HepG2 (cell line): Measurements from ENCODE around the gene LRIG1. TPM values are rescaled to one million over a fixed set of nuclear protein-coding genes. Genes with fewer than 3 reads are reported as not detected.

ENCODE experiments used
- ATAC-seq: fragments of 200-7000 bp; cut with Tn5 transposase; 3 replicates; pipeline ENCODE4 v1.9.1; 2020; ENCODE audit warnings: mild to moderate bottlenecking, moderate library complexity
- BruUV-seq: library from RNA; stranded (reverse); fragments of 400-500 nt; replicated peaks from 2 replicates; lab custom pipeline; 2021; lab: Mats Ljungman, UMichigan
- CTCF ChIA-PET: fragments of 300-600 bp; formaldehyde crosslinking; extraction: SDS; loops from one replicate; lab custom pipeline; 2021; ENCODE audit warnings: low total read pairs, inconsistent platforms, low intra/inter-chr PET ratio; lab: Yijun Ruan, JAX
- POLR2A ChIA-PET: fragments of 350-600 bp; sonication (Branson Sonifier 250); formaldehyde crosslinking; loops from one replicate; lab custom pipeline; 2020; ENCODE audit warnings: antibody characterized with exemption, inconsistent platforms; lab: Yijun Ruan, JAX
- DNase-seq: peaks from one replicate; pipeline ENCODE4 v3.0.0-alpha.2; 2015; ENCODE audit warnings: low spot score
- FAIRE-seq: peaks from 3 replicates; lab custom pipeline; 2011; peaks lifted over from hg19 to GRCh38; lab: Jason Lieb, UNC
- H2AFZ ChIP-seq: one replicate; pipeline ENCODE4 v1.6.1; 2011; ENCODE audit warnings: low read length, inconsistent platforms
- H3K27ac ChIP-seq: fragments of 300-600 bp; 3 replicates; pipeline ENCODE4 v1.8.0; 2011; ENCODE audit warnings: mixed run types, mild to moderate bottlenecking, mixed read lengths, low read length, inconsistent platforms; ENCODE audit not compliant: insufficient read depth; ENCODE audit errors: extremely low read length
- H3K27me3 ChIP-seq, 2 experiments: fragments of 200-600 bp in 1 of 2; 2 replicates in 1 of 2; 3 replicates in 1 of 2; pipeline versions ENCODE4 v1.6.0 to v1.8.0; 2011; ENCODE audit warnings: low read length in 2 of 2, mild to moderate bottlenecking in 2 of 2, moderate library complexity in 2 of 2, inconsistent platforms in 1 of 2; ENCODE audit not compliant: insufficient read depth in 2 of 2, control insufficient read depth in 1 of 2
- H3K36me3 ChIP-seq, 2 experiments: fragments of 200-600 bp in 1 of 2; replicated peaks in 1 of 2; 2 replicates in 1 of 2; 3 replicates in 1 of 2; pipeline versions ENCODE4 v1.5.1 to v1.8.0; 2011; ENCODE audit warnings: low read length in 2 of 2, inconsistent platforms in 1 of 2; ENCODE audit not compliant: insufficient read depth in 2 of 2, control insufficient read depth in 1 of 2
- H3K4me1 ChIP-seq: 2 replicates; pipeline ENCODE4 v1.5.1; 2012; ENCODE audit warnings: low read length, inconsistent platforms; ENCODE audit not compliant: insufficient read depth
- H3K4me2 ChIP-seq: 2 replicates; pipeline ENCODE4 v1.6.0; 2011; ENCODE audit warnings: low read depth, low read length, inconsistent platforms
- H3K4me3 ChIP-seq, 3 experiments: fragments of 200-600 bp in 1 of 3; sonication (generic), shearing (Covaris generic) in 1 of 3; replicated peaks in 1 of 3; 2 replicates each; pipeline ENCODE4 v1.5.1; 2011 to 2016; ENCODE audit warnings: low read length in 3 of 3, inconsistent platforms in 2 of 3, low read depth in 2 of 3, mild to moderate bottlenecking in 2 of 3, control low read depth in 1 of 3, mixed read lengths in 1 of 3; ENCODE audit not compliant: insufficient read depth in 1 of 3
- H3K79me2 ChIP-seq: one replicate; pipeline ENCODE4 v1.6.1; 2011; ENCODE audit warnings: low read length, inconsistent platforms; ENCODE audit not compliant: insufficient read depth
- H3K9ac ChIP-seq: 2 replicates; pipeline ENCODE4 v1.6.0; 2011; ENCODE audit warnings: mild to moderate bottlenecking, low read depth, low read length, inconsistent platforms; ENCODE audit not compliant: insufficient read depth
- H3K9me3 ChIP-seq: 2 replicates; pipeline ENCODE4 v1.5.1; 2012; ENCODE audit warnings: mild to moderate bottlenecking, low read length
- H4K20me1 ChIP-seq: 2 replicates; pipeline ENCODE4 v1.6.0; 2011; ENCODE audit warnings: inconsistent platforms, mild to moderate bottlenecking, low read length, moderate library complexity; ENCODE audit not compliant: insufficient read depth
- CC2D1A ChIP-seq: sonication (generic); formaldehyde crosslinking; IDR thresholded peaks from 2 replicates; pipeline ENCODE4 v1.8.1; 2023; ENCODE audit warnings: mild to moderate bottlenecking, missing genetic modification reagents
- ZBTB33 ChIP-seq: sonication (generic); formaldehyde crosslinking; IDR thresholded peaks from 2 replicates; pipeline ENCODE4 v1.4.0; 2020; ENCODE audit warnings: missing genetic modification reagents
- ZNF770 ChIP-seq: sonication (generic); formaldehyde crosslinking; IDR thresholded peaks from 2 replicates; pipeline ENCODE4 v1.5.0; 2020; ENCODE audit warnings: mild to moderate bottlenecking, missing genetic modification reagents
- WGBS: methylation state at CpG from one replicate; pipeline ENCODE4 v1.1.6; 2017; ENCODE audit warnings: low lambda C conversion rate; 5-methylcytosine and 5-hydroxymethylcytosine counted together
- in situ Hi-C: cut with HindIII; loops from 2 replicates; pipeline ENCODE4 v1.10.0; 2017; ENCODE audit warnings: low pct_unique_long_range_greater_than_20kb; ENCODE audit not compliant: extremely low pct_ligation_motif_present
- intact Hi-C: fragments of 100-400 bp; cut with micrococcal nuclease; formaldehyde crosslinking; loops from one replicate; pipeline ENCODE4 v1.10.0; 2022; ENCODE audit not compliant: unreplicated experiment
- polyA plus RNA-seq, 8 experiments: library from polyadenylated mRNA; depleted of rRNA in 3 of 8; stranded (reverse) in 7 of 8; unstranded in 1 of 8; fragments of >200 nt; fragmentation: Illumina TruSeq in 4 of 8; extraction: Trizol in 4 of 8; gene quantifications; 2 replicates each; pipeline versions ENCODE4 v1.2.1 to v1.2.3, GENCODE V29; 2011 to 2016; ENCODE audit warnings: low read depth in 4 of 8, missing spikeins in 1 of 8, mixed read lengths in 1 of 8; ENCODE audit not compliant: insufficient read depth in 1 of 8
- total RNA-seq, 5 experiments: library from RNA; depleted of rRNA; stranded (reverse); fragments of >200 nt; fragmentation: Illumina TruSeq; extraction: Trizol; gene quantifications; 2 replicates each; pipeline ENCODE4 v1.2.3, GENCODE V29; 2016; ENCODE audit warnings: low read depth in 1 of 5

The LRIG1 gene
- total and polyA plus RNA-seq, 2 of the 13 experiments (the other 11 are each of a cell fraction or from before 2014, with no cell fraction given), result 17.8 to 24.8 TPM

DNA sequence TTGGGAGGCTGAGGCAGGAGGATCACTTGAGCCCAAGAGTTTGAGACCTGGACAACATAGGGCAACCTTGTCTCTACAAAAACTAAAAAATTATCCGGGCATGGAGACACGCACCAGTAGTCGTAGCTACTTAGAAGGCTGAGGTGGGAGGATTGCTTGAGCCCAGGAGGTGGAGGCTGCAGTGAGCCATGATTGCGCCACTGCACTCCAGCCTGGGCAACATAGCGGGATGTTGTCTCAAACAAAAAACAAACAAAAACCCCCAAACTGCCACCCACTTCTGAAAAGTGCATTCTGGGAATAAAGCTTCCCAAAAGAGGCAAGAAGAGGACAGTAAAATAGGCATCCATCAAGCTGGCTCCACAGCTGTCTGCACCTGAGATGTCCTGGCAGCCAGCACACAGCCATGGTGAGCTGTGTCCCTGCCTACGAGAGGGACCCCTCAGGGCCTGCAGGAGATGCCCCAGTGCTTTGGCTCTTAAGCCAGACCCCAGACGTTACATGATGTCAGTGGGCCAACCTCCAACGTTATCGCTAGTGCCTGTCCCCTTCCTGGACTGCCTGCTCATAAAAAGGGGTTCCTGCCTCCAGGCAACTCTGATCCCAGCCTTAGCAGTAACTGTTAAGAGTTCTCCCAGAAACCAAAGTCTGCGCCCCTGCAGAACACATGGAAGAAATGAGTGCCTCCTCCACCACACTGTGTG lies 101.1 kb downstream of the LRIG1 start:
- in situ Hi-C loops, result no loop called here
- peak; percentile 56; the same call in 1 of the 2 replicates for TF ChIP-seq ZBTB33 (CRISPR knock-in tag)
- TF ChIP-seq CC2D1A (CRISPR knock-in tag), result no peak
- TF ChIP-seq ZNF770, result 0 out of 2 replicates have a peak, but pooled peaks have one; percentile 28
- FAIRE-seq, result no peak

More for the DNA sequence above, 101.1 kb downstream of the LRIG1 start:
- no peak overlapping the region for H3K9ac ChIP-seq
- POLR2A ChIA-PET, result no interaction called here
- no peaks in the 10 kb centered on the region for H3K4me1 ChIP-seq
- no peak for DNase-seq
- no peaks in the 10 kb centered on the region for H3K27me3 ChIP-seq
- CTCF ChIA-PET, result no interaction called here
- H3K36me3 ChIP-seq, result peaks cover 16 to 57% of the 10 kb centered on the region in 2 experiments
- no peak overlapping the region for H3K4me3 ChIP-seq
- H3K27ac ChIP-seq, result no peak overlapping the region
- H3K9me3 ChIP-seq, result no peaks in the 10 kb centered on the region
- H3K4me2 ChIP-seq, result no peak overlapping the region
- BruUV-seq, result no TSS peak
- ATAC-seq, result no peak
- intact Hi-C loops, result no loop called here
- WGBS, result 92% methylated on average over 9 of the region's 10 CpGs
- no peak overlapping the region for H2AFZ ChIP-seq
- H3K79me2 ChIP-seq, result no peaks in the 10 kb centered on the region
- H4K20me1 ChIP-seq, result no peaks in the 10 kb centered on the region
